ENCODE results near the gene TENM4.
"Not testable (repeated sequence)": the region's sequence is repeated elsewhere in the genome, so short reads cannot be mapped to it uniquely, and the experiment has no call there.

The TENM4 gene

DNA sequence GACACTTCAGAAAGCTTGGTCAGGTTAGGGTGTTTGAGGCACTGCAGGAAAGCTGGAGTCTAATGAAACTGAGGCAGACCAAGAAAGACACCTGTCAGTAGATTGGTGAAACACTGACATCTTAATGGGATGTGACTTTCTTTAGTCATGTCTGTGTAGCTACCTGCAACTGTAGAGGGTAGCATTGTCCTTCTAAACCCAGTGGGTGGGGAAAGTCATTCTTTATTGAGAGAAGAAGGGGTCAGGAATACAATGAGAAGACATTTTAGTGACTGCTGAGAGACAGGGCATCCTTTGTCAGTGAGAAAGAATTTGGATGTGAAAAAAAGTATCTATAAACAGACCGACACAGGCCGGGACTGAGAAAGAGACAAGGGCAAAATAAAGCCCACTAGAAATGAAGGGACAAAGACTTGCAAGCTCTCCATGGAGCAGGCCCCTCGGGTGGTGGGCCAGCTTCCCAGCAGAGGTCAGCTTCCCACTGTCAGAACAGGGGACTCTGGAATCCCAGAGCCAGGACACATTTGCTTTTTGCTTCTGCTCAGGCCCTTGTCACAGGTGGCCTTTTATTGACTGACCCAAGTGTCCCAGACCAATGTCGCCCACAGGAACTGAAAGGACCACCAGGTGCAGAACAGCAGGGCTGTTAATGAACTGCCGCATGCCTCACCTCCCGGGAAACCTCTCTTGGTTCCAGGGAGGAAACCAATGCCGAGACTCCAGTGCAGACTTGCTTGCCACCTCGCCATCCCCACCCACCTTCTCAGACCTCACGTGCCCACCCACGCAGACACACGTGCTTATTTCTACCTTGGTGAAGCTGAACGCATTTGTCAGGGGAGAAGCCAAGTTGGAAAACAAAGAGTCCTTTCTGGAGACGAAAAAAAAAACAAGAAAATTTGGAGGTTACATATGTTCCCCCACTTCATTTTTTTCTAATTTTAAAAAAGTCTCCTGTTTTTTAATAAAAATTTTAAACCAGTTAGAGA is 212.8 kb downstream of the TENM4 start:
- H3K4me1 ChIP-seq (ENCODE audit: control insufficient read depth, insufficient read depth, low read length) = no peaks in the 10 kb centered on the region
- H3K9ac ChIP-seq (ENCODE audit: low read depth, low read length) = no peak overlapping the region
- no peak overlapping the region for H3K4me3 ChIP-seq (ENCODE audit: low read depth, low read length)
- no peaks in the 10 kb centered on the region for H3K9me3 ChIP-seq (ENCODE audit: control insufficient read depth, insufficient read depth, low read length)
- H3K36me3 ChIP-seq (ENCODE audit: control insufficient read depth, insufficient read depth, low read length) = no peaks in the 10 kb centered on the region
- no peaks in the 10 kb centered on the region for H3K27me3 ChIP-seq (ENCODE audit: control insufficient read depth, insufficient read depth, low read length)

DNA sequence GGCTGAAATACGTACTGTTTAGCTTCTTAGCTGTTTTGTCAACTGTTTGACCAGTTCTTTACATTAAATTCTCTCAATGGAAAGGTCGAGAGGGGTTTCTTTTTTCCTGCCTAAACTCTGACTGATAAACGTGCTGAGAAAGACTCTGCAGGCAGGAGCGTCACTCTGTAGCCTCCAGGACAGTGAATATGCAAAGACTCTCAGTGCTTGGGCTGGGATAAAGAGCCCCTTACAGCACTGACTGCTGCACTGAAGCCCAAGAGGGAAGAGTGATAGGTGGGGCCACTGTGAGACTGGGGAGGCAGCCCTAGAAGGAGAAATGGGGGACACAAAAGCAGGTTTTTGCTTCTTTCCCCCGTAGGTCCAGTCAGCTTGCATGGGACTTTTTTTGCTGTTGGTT is 213.5 kb downstream of the TENM4 start:
- Histone ChIP-seq H3K9ac (ENCODE audit: low read depth, low read length) (no peak overlapping the region), H3K4me1 (ENCODE audit: control insufficient read depth, insufficient read depth, low read length) (no peaks in the 10 kb centered on the region), H3K9me3 (ENCODE audit: control insufficient read depth, insufficient read depth, low read length) (no peaks in the 10 kb centered on the region), H3K36me3 (ENCODE audit: control insufficient read depth, insufficient read depth, low read length) (no peaks in the 10 kb centered on the region), H3K4me3 (ENCODE audit: low read depth, low read length) (no peak overlapping the region), H3K27me3 (ENCODE audit: control insufficient read depth, insufficient read depth, low read length) (no peaks in the 10 kb centered on the region)

DNA sequence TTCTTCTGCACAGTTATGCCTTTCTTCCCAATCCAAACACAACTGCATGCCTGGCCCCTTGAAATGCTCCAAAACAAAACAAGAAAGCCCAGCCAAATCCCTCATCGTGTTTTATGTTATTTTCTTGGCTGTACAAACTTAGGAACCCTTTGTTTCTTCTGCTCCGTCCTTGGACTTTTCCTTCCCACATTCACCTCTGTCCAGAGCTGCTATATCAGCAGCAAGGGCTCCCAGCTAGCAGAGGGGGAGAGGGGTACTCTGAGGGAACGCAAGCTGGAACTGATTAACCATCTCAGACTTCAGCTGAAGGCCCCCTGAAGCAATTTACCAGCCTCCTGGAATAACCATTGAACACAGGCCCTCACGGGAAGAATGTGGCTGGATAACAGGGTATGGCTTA is 214.7 kb downstream of the TENM4 start:
- no peaks in the 10 kb centered on the region for H3K4me1 ChIP-seq (ENCODE audit: control insufficient read depth, insufficient read depth, low read length)
- no peaks in the 10 kb centered on the region for H3K36me3 ChIP-seq (ENCODE audit: control insufficient read depth, insufficient read depth, low read length)
- H3K9ac ChIP-seq (ENCODE audit: low read depth, low read length) = no peak overlapping the region
- H3K27me3 ChIP-seq (ENCODE audit: control insufficient read depth, insufficient read depth, low read length) = no peaks in the 10 kb centered on the region
- H3K9me3 ChIP-seq (ENCODE audit: control insufficient read depth, insufficient read depth, low read length) = no peaks in the 10 kb centered on the region
- no peak overlapping the region for H3K4me3 ChIP-seq (ENCODE audit: low read depth, low read length)

- H3K9ac ChIP-seq (ENCODE audit: low read depth, low read length); H3K36me3 ChIP-seq (ENCODE audit: control insufficient read depth, insufficient read depth, low read length); H3K4me1 ChIP-seq (ENCODE audit: control insufficient read depth, insufficient read depth, low read length); H3K9me3 ChIP-seq (ENCODE audit: control insufficient read depth, insufficient read depth, low read length); H3K4me3 ChIP-seq (ENCODE audit: low read depth, low read length); H3K27me3 ChIP-seq (ENCODE audit: control insufficient read depth, insufficient read depth, low read length): not testable (repeated sequence)
Measured at GRCh38 chr11:79222163-79222562, 218.7 kb downstream of the TENM4 start.

- Histone ChIP-seq H3K9ac (ENCODE audit: low read depth, low read length) (no peak overlapping the region), H3K9me3 (ENCODE audit: control insufficient read depth, insufficient read depth, low read length) (no peaks in the 10 kb centered on the region), H3K4me3 (ENCODE audit: low read depth, low read length) (no peak overlapping the region), H3K27me3 (ENCODE audit: control insufficient read depth, insufficient read depth, low read length) (no peaks in the 10 kb centered on the region), H3K36me3 (ENCODE audit: control insufficient read depth, insufficient read depth, low read length) (no peaks in the 10 kb centered on the region), H3K4me1 (ENCODE audit: control insufficient read depth, insufficient read depth, low read length) (no peaks in the 10 kb centered on the region)
Measured at GRCh38 chr11:79221444-79222130, 219.2 kb downstream of the TENM4 start.

DNA sequence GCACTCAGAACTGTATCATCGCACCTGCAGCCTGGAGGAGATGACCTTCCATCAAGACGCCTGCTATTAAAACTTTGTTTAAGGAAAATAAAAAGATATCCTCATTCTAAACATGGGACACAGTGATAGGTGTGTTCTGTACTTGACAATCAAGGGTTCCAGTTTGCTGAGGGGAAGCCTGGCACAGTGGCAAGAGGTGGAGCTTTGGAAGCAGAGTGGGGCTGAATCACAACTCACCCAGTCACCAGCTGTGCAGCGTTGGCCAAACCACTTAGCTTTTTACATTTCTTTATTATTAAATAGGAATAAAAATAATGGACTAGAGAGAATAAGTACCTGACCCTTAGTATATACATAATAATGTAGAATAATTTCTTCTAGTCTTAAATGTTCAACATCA is 220.7 kb downstream of the TENM4 start:
- Histone ChIP-seq H3K27me3 (ENCODE audit: control insufficient read depth, insufficient read depth, low read length) (no peaks in the 10 kb centered on the region), H3K36me3 (ENCODE audit: control insufficient read depth, insufficient read depth, low read length) (no peaks in the 10 kb centered on the region), H3K9me3 (ENCODE audit: control insufficient read depth, insufficient read depth, low read length) (no peaks in the 10 kb centered on the region), H3K4me3 (ENCODE audit: low read depth, low read length) (no peak overlapping the region), H3K9ac (ENCODE audit: low read depth, low read length) (no peak overlapping the region), H3K4me1 (ENCODE audit: control insufficient read depth, insufficient read depth, low read length) (no peaks in the 10 kb centered on the region)

DNA sequence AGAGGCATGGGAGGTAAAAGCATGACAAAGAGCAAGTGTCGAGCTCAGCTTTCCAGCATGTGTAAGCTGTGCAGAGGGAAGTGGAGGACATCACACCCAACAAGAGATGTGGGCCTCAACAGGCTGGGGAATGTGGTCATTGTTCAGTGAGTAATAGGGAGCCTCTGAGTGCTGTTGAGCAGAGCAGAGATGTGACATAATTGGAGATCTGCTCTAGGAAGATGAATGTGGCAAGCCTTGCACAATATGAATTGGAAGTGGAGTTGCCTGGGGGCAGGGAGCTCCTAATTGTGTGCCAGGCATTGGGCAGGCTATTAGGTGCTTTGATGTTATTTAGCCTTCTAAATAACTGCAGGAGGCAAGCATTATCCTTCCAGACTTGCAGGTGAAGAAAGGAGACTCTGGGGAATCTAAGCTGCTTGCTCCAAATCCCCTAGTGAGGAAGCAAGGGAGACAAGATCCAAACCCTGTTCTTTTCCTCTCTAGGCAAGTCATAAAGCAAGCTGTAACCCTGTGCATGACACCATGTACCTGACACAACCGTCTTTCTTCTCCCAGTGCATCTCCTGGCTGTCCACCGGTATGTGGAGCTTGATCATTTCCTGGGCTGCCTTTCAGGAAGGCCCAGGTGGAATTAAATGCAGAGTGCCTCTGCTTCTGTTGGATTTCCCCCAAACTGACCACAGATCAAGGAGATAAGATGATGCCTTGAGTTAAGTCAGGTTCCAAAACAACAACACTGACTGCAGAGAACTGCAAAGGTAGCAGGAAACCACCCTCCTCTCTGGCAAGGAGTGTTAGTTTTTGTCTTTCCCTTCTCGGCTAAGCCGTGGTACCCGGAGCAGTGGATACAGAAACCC is 221.4 kb downstream of the TENM4 start:
- no peaks in the 10 kb centered on the region for H3K4me1 ChIP-seq (ENCODE audit: control insufficient read depth, insufficient read depth, low read length)
- no peaks in the 10 kb centered on the region for H3K36me3 ChIP-seq (ENCODE audit: control insufficient read depth, insufficient read depth, low read length)
- no peaks in the 10 kb centered on the region for H3K9me3 ChIP-seq (ENCODE audit: control insufficient read depth, insufficient read depth, low read length)
- H3K27me3 ChIP-seq (ENCODE audit: control insufficient read depth, insufficient read depth, low read length) = no peaks in the 10 kb centered on the region
- H3K4me3 ChIP-seq (ENCODE audit: low read depth, low read length) = no peak overlapping the region
- H3K9ac ChIP-seq (ENCODE audit: low read depth, low read length) = no peak overlapping the region

- H3K36me3 ChIP-seq (ENCODE audit: control insufficient read depth, insufficient read depth, low read length) = no peaks in the 10 kb centered on the region
- H3K4me1 ChIP-seq (ENCODE audit: control insufficient read depth, insufficient read depth, low read length) = peaks cover 2% of the 10 kb centered on the region
- H3K9ac ChIP-seq (ENCODE audit: low read depth, low read length) = no peak overlapping the region
- no peak overlapping the region for H3K4me3 ChIP-seq (ENCODE audit: low read depth, low read length)
- H3K9me3 ChIP-seq (ENCODE audit: control insufficient read depth, insufficient read depth, low read length) = no peaks in the 10 kb centered on the region
- no peaks in the 10 kb centered on the region for H3K27me3 ChIP-seq (ENCODE audit: control insufficient read depth, insufficient read depth, low read length)
Measured at GRCh38 chr11:79212741-79213190, 228.1 kb downstream of the TENM4 start.

GRCh38 chr11:79209540-79210266 is 231.1 kb downstream of the TENM4 start:
- Histone ChIP-seq H3K27me3 (ENCODE audit: control insufficient read depth, insufficient read depth, low read length) (no peaks in the 10 kb centered on the region), H3K4me3 (ENCODE audit: low read depth, low read length) (no peak overlapping the region), H3K9ac (ENCODE audit: low read depth, low read length) (no peak overlapping the region), H3K9me3 (ENCODE audit: control insufficient read depth, insufficient read depth, low read length) (no peaks in the 10 kb centered on the region), H3K36me3 (ENCODE audit: control insufficient read depth, insufficient read depth, low read length) (no peaks in the 10 kb centered on the region), H3K4me1 (ENCODE audit: control insufficient read depth, insufficient read depth, low read length) (peaks cover 2% of the 10 kb centered on the region)

DNA sequence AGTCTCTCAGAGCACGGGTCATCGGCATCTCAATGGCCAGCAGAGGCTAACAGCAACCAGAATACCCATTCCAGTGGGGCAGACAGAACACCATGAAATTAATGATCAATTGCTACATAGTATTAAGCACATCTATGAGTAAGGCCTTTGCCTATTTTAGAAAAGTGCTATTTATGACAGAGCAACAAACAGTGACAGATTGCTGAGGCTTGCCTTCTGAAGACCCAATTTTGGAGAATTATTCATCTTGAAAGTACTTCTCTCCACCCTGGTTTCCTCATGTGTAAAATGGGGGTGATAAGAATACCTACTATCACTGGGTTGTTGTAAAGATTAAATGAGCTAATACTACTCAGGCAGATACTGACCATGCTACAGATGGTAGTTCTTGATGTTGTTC is 232.7 kb downstream of the TENM4 start:
- peaks cover 2% of the 10 kb centered on the region for H3K4me1 ChIP-seq (ENCODE audit: control insufficient read depth, insufficient read depth, low read length)
- no peaks in the 10 kb centered on the region for H3K27me3 ChIP-seq (ENCODE audit: control insufficient read depth, insufficient read depth, low read length)
- H3K4me3 ChIP-seq (ENCODE audit: low read depth, low read length) = no peak overlapping the region
- H3K9ac ChIP-seq (ENCODE audit: low read depth, low read length) = no peak overlapping the region
- H3K36me3 ChIP-seq (ENCODE audit: control insufficient read depth, insufficient read depth, low read length) = no peaks in the 10 kb centered on the region
- H3K9me3 ChIP-seq (ENCODE audit: control insufficient read depth, insufficient read depth, low read length) = no peaks in the 10 kb centered on the region

GRCh38 chr11:79206951-79207350 is 233.9 kb downstream of the TENM4 start:
- no peaks in the 10 kb centered on the region for H3K36me3 ChIP-seq (ENCODE audit: control insufficient read depth, insufficient read depth, low read length)
- no peaks in the 10 kb centered on the region for H3K27me3 ChIP-seq (ENCODE audit: control insufficient read depth, insufficient read depth, low read length)
- H3K9me3 ChIP-seq (ENCODE audit: control insufficient read depth, insufficient read depth, low read length) = no peaks in the 10 kb centered on the region
- no peaks in the 10 kb centered on the region for H3K4me1 ChIP-seq (ENCODE audit: control insufficient read depth, insufficient read depth, low read length)
- no peak overlapping the region for H3K9ac ChIP-seq (ENCODE audit: low read depth, low read length)
- H3K4me3 ChIP-seq (ENCODE audit: low read depth, low read length) = no peak overlapping the region

Measured in iPS-15b (cell line).